ENCODE measurements around the gene MSLN. TPM values are rescaled to one million over a fixed set of nuclear protein-coding genes. Genes with fewer than 3 reads are reported as not detected.

MSLN gene
- total and polyA plus RNA-seq, 9 of the 15 experiments (the other 6 are each of a cell fraction or from before 2014, with no cell fraction given), result not detected

DNA sequence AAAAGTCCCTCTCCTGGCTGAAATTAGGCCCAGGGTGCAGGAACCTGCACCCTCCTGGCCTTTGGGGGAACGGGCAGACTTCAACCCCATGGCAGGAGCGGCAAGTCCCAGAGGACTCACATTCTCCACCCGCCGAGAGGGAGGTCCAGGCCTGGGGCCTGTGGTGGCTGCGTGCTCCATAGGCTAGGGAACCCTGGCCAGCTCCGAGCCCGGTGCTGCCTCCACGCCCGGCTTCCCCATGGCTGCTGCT lies 34.4 kb upstream of the MSLN start (continued):
- no peak for TF ChIP-seq CUX1 (CRISPR knock-in tag; IDR thresholded peaks at IDR 0.05)
- TF ChIP-seq, protein P1, sequence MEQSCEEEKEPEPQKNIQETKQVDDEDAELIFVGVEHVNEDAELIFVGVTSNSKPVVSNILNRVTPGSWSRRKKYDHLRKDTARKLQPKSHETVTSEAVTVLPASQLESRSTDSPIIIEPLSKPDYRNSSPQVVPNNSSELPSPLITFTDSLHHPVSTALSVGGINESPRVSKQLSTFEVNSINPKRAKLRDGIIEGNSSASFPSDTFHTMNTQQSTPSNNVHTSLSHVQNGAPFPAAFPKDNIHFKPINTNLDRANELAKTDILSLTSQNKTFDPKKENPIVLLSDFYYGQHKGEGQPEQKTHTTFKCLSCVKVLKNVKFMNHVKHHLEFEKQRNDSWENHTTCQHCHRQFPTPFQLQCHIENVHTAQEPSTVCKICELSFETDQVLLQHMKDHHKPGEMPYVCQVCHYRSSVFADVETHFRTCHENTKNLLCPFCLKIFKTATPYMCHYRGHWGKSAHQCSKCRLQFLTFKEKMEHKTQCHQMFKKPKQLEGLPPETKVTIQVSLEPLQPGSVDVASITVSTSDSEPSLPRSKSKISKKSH (CRISPR knock-in tag; IDR thresholded peaks at IDR 0.05), result no peak
- TF ChIP-seq BRCA1 (IDR thresholded peaks at IDR 0.05), result no peak
- TF ChIP-seq BRCA1 (CRISPR knock-in tag; IDR thresholded peaks at IDR 0.05), result no peak
- TF ChIP-seq, protein P2, sequence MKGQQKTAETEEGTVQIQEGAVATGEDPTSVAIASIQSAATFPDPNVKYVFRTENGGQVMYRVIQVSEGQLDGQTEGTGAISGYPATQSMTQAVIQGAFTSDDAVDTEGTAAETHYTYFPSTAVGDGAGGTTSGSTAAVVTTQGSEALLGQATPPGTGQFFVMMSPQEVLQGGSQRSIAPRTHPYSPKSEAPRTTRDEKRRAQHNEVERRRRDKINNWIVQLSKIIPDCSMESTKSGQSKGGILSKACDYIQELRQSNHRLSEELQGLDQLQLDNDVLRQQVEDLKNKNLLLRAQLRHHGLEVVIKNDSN (CRISPR knock-in tag; IDR thresholded peaks at IDR 0.05), result no peak
- TF ChIP-seq NFE2 (IDR thresholded peaks at IDR 0.05; ENCODE audit: low read depth), result no peak
- TF ChIP-seq POLR2G (IDR thresholded peaks at IDR 0.05; ENCODE audit: low read depth, low read length), result peak; percentile 67; the same call in 1 of the 2 replicates
- TF ChIP-seq TCF7 (IDR thresholded peaks at IDR 0.05; ENCODE audit: borderline replicate concordance), result no peak
- no peak for TF ChIP-seq ZSCAN32 (CRISPR knock-in tag; IDR thresholded peaks at IDR 0.05)
- no peak for TF ChIP-seq ZSCAN29 (IDR thresholded peaks at IDR 0.05)
- TF ChIP-seq TCF7L2 (IDR thresholded peaks at IDR 0.05; ENCODE audit: low read depth, low read length), result no peak
- TF ChIP-seq FIP1L1 (IDR thresholded peaks at IDR 0.05; ENCODE audit: low read depth, low read length, poor library complexity, severe bottlenecking), result no peak
- TF ChIP-seq PKNOX1 (IDR thresholded peaks at IDR 0.05), result no peak
- peak; percentile 58 for TF ChIP-seq RBM22 (IDR thresholded peaks at IDR 0.05; ENCODE audit: low read depth, low read length, poor library complexity, severe bottlenecking)
- no peak for TF ChIP-seq CBFA2T3 (IDR thresholded peaks at IDR 0.05)
- TF ChIP-seq MBD2 (IDR thresholded peaks at IDR 0.05; ENCODE audit: borderline replicate concordance, low read depth), result no peak
- no peak for TF ChIP-seq BDP1 (IDR thresholded peaks at IDR 0.05; ENCODE audit: insufficient read depth, insufficient read length)
- no peak for TF ChIP-seq E2F1 (CRISPR knock-in tag; IDR thresholded peaks at IDR 0.05)
